OCI-LY7 (cell line): ENCODE measurements around the gene SEMA3E. TPM values are rescaled to one million over a fixed set of nuclear protein-coding genes. Genes with fewer than 3 reads are reported as not detected.

Experiments
- BruUV-seq: library from RNA; stranded (reverse); fragments of 400-500 nt; replicated peaks from 2 replicates; lab custom pipeline; 2021; lab: Mats Ljungman, UMichigan
- CTCF ChIA-PET: fragments of 300-600 bp; sonication (Branson Sonifier 250); formaldehyde crosslinking; loops from one replicate; lab custom pipeline; 2022; ENCODE audit warnings: antibody characterized with exemption; ENCODE audit not compliant: unreplicated experiment; lab: Charles Lee
- POLR2A ChIA-PET: fragments of 300-600 bp; sonication (Branson Sonifier 250); formaldehyde crosslinking; loops from one replicate; lab custom pipeline; 2022; ENCODE audit warnings: antibody characterized with exemption; lab: Charles Lee
- DNase-seq: peaks from one replicate; pipeline ENCODE4 v3.0.0-alpha.2; 2015; ENCODE audit warnings: low spot score
- H2AFZ ChIP-seq: fragments of 200-600 bp; sonication (generic), shearing (Covaris generic); 2 replicates; pipeline ENCODE4 v1.6.1; 2014; ENCODE audit warnings: mild to moderate bottlenecking, antibody characterized with exemption, low read length, moderate library complexity
- H3K27ac ChIP-seq: fragments of 200-600 bp; sonication (generic); 2 replicates; pipeline ENCODE4 v1.5.1; 2014; ENCODE audit warnings: mixed run types, low read depth, mild to moderate bottlenecking, moderate library complexity, low read length, inconsistent platforms; ENCODE audit not compliant: poor library complexity, severe bottlenecking
- H3K36me3 ChIP-seq: fragments of 200-600 bp; sonication (generic); 2 replicates; pipeline ENCODE4 v1.6.1; 2014; ENCODE audit warnings: mild to moderate bottlenecking, antibody characterized with exemption, low read length, moderate library complexity, mixed read lengths; ENCODE audit not compliant: insufficient read depth
- H3K4me1 ChIP-seq: fragments of 200-600 bp; sonication (generic); 2 replicates; pipeline ENCODE4 v1.5.1; 2014; ENCODE audit warnings: mild to moderate bottlenecking, low read length; ENCODE audit not compliant: insufficient read depth, poor library complexity, severe bottlenecking
- H3K4me2 ChIP-seq: fragments of 200-600 bp; sonication (generic); 2 replicates; pipeline ENCODE4 v1.6.1; 2014; ENCODE audit warnings: mild to moderate bottlenecking, low read length
- H3K4me3 ChIP-seq: fragments of 200-600 bp; sonication (generic); 2 replicates; pipeline ENCODE4 v1.5.1; 2014; ENCODE audit warnings: mild to moderate bottlenecking, low read depth, low read length; ENCODE audit not compliant: poor library complexity, severe bottlenecking
- H3K79me2 ChIP-seq: fragments of 200-600 bp; sonication (generic); 2 replicates; pipeline ENCODE4 v1.6.1; 2016; ENCODE audit warnings: low read depth, mild to moderate bottlenecking, low read length, moderate library complexity, mixed read lengths; ENCODE audit not compliant: insufficient read depth
- H3K9me2 ChIP-seq: fragments of 200-600 bp; sonication (generic); 2 replicates; pipeline ENCODE4 v1.6.1; 2016; ENCODE audit warnings: mild to moderate bottlenecking, low read length, mixed read lengths; ENCODE audit not compliant: insufficient read depth
- H3K9me3 ChIP-seq: fragments of 200-600 bp; sonication (generic); 2 replicates; pipeline ENCODE4 v1.6.1; 2014; ENCODE audit warnings: mild to moderate bottlenecking, mixed run types, low read length, mixed read lengths
- H4K20me1 ChIP-seq: fragments of 200-600 bp; sonication (generic); 2 replicates; pipeline ENCODE4 v1.6.1; 2014; ENCODE audit warnings: mild to moderate bottlenecking, antibody characterized with exemption, low read length, moderate library complexity, mixed read lengths; ENCODE audit not compliant: insufficient read depth
- CTCF ChIP-seq: fragments of 200-600 bp; sonication (generic); conservative IDR thresholded peaks from 2 replicates; pipeline ENCODE4 v1.5.1; 2014; ENCODE audit warnings: mild to moderate bottlenecking, antibody characterized with exemption, low read length, moderate library complexity, mixed read lengths
- EZH2phosphoT487 ChIP-seq: fragments of 200-600 bp; sonication (generic); IDR thresholded peaks from 2 replicates; pipeline ENCODE4 v1.6.1; 2018; ENCODE audit warnings: low read depth, borderline replicate concordance, mild to moderate bottlenecking, mixed run types, antibody characterized with exemption, low read length, moderate library complexity, mixed read lengths
- intact Hi-C: fragments of 100-400 bp; cut with micrococcal nuclease; formaldehyde crosslinking; loops from one replicate; pipeline ENCODE4 v1.10.0; 2022; ENCODE audit not compliant: unreplicated experiment
- total RNA-seq, 2 experiments: library from RNA; depleted of rRNA in 1 of 2; stranded (reverse); fragments of >200 nt in 1 of 2; shearing (Covaris generic) in 1 of 2; gene quantifications; 2 replicates each; pipeline ENCODE4 v1.2.3, GENCODE V29; 2014 to 2022

SEMA3E gene
- total RNA-seq, 2 experiments from 2014 or later: 0.06 TPM; not detected in 1

- intact Hi-C loops: no loop called here
- Histone ChIP-seq H4K20me1 (no peaks in the 10 kb centered on the region), H3K27ac (no peak overlapping the region), H3K4me3 (no peak overlapping the region), H3K9me2 (no peaks in the 10 kb centered on the region), H3K4me2 (no peak overlapping the region), H3K9me3 (no peaks in the 10 kb centered on the region), H3K4me1 (no peaks in the 10 kb centered on the region), H3K79me2 (no peaks in the 10 kb centered on the region), H3K36me3 (no peaks in the 10 kb centered on the region), H2AFZ (no peak overlapping the region)
- TF ChIP-seq EZH2phosphoT487 (no peak), CTCF (no peak)
- BruUV-seq: no TSS peak
- POLR2A ChIA-PET: no interaction called here
- CTCF ChIA-PET: no interaction called here
- DNase-seq: no peak
Observed at GRCh38 chr7:83415840-83416239, 233.1 kb downstream of the SEMA3E start.

- Histone ChIP-seq H3K36me3 (no peaks in the 10 kb centered on the region), H3K4me2 (no peak overlapping the region), H2AFZ (no peak overlapping the region), H3K4me1 (no peaks in the 10 kb centered on the region), H3K9me2 (no peaks in the 10 kb centered on the region), H3K9me3 (no peaks in the 10 kb centered on the region), H4K20me1 (no peaks in the 10 kb centered on the region), H3K79me2 (no peaks in the 10 kb centered on the region), H3K4me3 (no peak overlapping the region), H3K27ac (no peak overlapping the region)
- no peak for DNase-seq
- CTCF ChIA-PET: no interaction called here
- no TSS peak for BruUV-seq
- intact Hi-C loops: no loop called here
- POLR2A ChIA-PET: interaction anchor here (0.5 to 1.0 kb wide), 2 partner anchors 15 to 1443 kb away, joined by 4 read pairs; no protein-coding TSS in a partner anchor
- TF ChIP-seq EZH2phosphoT487: no peak
- no peak for TF ChIP-seq CTCF
Observed at GRCh38 chr7:83414947-83415346, 234.0 kb downstream of the SEMA3E start.

GRCh38 chr7:83413831-83414230 is 235.1 kb downstream of the SEMA3E start:
- intact Hi-C loops: no loop called here
- Histone ChIP-seq H3K27ac (no peak overlapping the region), H3K9me2 (no peaks in the 10 kb centered on the region), H3K4me1 (no peaks in the 10 kb centered on the region), H3K79me2 (no peaks in the 10 kb centered on the region), H2AFZ (no peak overlapping the region), H3K9me3 (no peaks in the 10 kb centered on the region), H3K4me2 (no peak overlapping the region), H4K20me1 (no peaks in the 10 kb centered on the region), H3K36me3 (no peaks in the 10 kb centered on the region), H3K4me3 (no peak overlapping the region)
- ChIA-PET POLR2A (interaction anchor here (0.7 kb wide), 1 partner anchor 75 kb away, joined by 3 read pairs; no protein-coding TSS in a partner anchor), CTCF (no interaction called here)
- DNase-seq: no peak
- no peak for TF ChIP-seq CTCF
- no peak for TF ChIP-seq EZH2phosphoT487
- no TSS peak for BruUV-seq
